ENCODE data around the gene TFG. TPM values are rescaled to one million over a fixed set of nuclear protein-coding genes. Genes with fewer than 3 reads are reported as not detected.

The TFG gene
- total and polyA plus RNA-seq, 2 of the 4 experiments (the other 2 are of a cell fraction): 47.7 to 165 TPM

- H2BK20ac ChIP-seq (ENCODE audit: low read depth, low read length): no peak overlapping the region
- no peak overlapping the region for H3K9ac ChIP-seq (ENCODE audit: low read depth, low read length)
- H3K4me3 ChIP-seq (ENCODE audit: insufficient read depth, low read depth, low read length): no peak overlapping the region
- no peak overlapping the region for H3K27ac ChIP-seq (ENCODE audit: insufficient read depth, low read length)
- WGBS, 2 experiments (ENCODE audit: extremely low coverage in 2 of 2, insufficient read length in 1 of 2): 100% methylated on average over 1 of the region's 4 CpGs; no CpG with 5 or more reads in 1 of the 2 experiments
- POLR2A ChIA-PET (ENCODE audit: unreplicated experiment): no interaction called here
- no TSS peak for BruUV-seq (replicated peaks)
- no peak overlapping the region for H3K4me2 ChIP-seq (ENCODE audit: low read depth, low read length)
- no peak overlapping the region for H3K18ac ChIP-seq (ENCODE audit: low read depth, low read length)
- TF ChIP-seq RFX5 (IDR thresholded peaks at IDR 0.05; ENCODE audit: low read depth, low read length): no peak
- TF ChIP-seq FOS (IDR thresholded peaks at IDR 0.05; ENCODE audit: low read depth, low read length): no peak
- no peak for TF ChIP-seq RAD21 (IDR thresholded peaks at IDR 0.05; ENCODE audit: low read length)
- TF ChIP-seq MXI1 (IDR thresholded peaks at IDR 0.05; ENCODE audit: borderline replicate concordance, low read depth, low read length): no peak
- TF ChIP-seq MAFK (IDR thresholded peaks at IDR 0.05; ENCODE audit: low read depth, low read length): no peak
- intact Hi-C loops (cut with micrococcal nuclease) (loop anchor here (10.0 kb wide), 1 partner anchor 333 kb away; no protein-coding TSS in a partner anchor), in situ Hi-C loops (cut with MboI; ENCODE audit: low sequenced_read_pairs) (no loop called here), dilution Hi-C loops (cut with HindIII; ENCODE audit: low sequenced_read_pairs, unreplicated experiment) (no loop called here)
- no peak overlapping the region for H3K23ac ChIP-seq (ENCODE audit: low read depth, low read length)
- no peak for ATAC-seq (ENCODE audit: low read depth)
- H4K5ac ChIP-seq (ENCODE audit: low read depth, low read length): no peak overlapping the region
- no peak for DNase-seq
- H2AFZ ChIP-seq (replicated peaks; ENCODE audit: low read length, poor library complexity): no peak overlapping the region
- CTCF ChIA-PET: no interaction called here
- peaks cover 29% of the 10 kb centered on the region for H3K36me3 ChIP-seq (ENCODE audit: control insufficient read depth, insufficient read depth, low read length)
- peaks cover 9% of the 10 kb centered on the region for H3K9me1 ChIP-seq (ENCODE audit: insufficient read depth, low read length)
- no peaks in the 10 kb centered on the region for H3K27me3 ChIP-seq (ENCODE audit: control insufficient read depth, insufficient read depth, low read length)
- H3K56ac ChIP-seq (ENCODE audit: extremely low read depth, insufficient read depth, low read length): no peak overlapping the region
- H4K91ac ChIP-seq (ENCODE audit: insufficient read depth, low read depth, low read length): no peak overlapping the region
- no peak overlapping the region for H2AK9ac ChIP-seq (replicated peaks; ENCODE audit: low read depth, low read length, poor library complexity)
- H4K8ac ChIP-seq (ENCODE audit: low read depth in 2 of 2, low read length in 2 of 2): no peak overlapping the region
- peaks cover 63% of the 10 kb centered on the region for H4K20me1 ChIP-seq (ENCODE audit: insufficient read depth, low read length)
- H3K4ac ChIP-seq (ENCODE audit: low read depth, low read length): no peak overlapping the region
- H2BK15ac ChIP-seq (ENCODE audit: low read depth, low read length): no peak overlapping the region
- no peak overlapping the region for H2AK5ac ChIP-seq (ENCODE audit: low read depth, low read length)
- peaks cover 9 to 48% of the 10 kb centered on the region in 2 experiments for H3K79me1 ChIP-seq (ENCODE audit: low read depth in 1 of 2, low read length in 2 of 2)
- no peak overlapping the region for H2BK120ac ChIP-seq (ENCODE audit: low read depth, low read length)
- no peaks in the 10 kb centered on the region for H3K9me3 ChIP-seq (ENCODE audit: control insufficient read depth, insufficient read depth, low read length)
- no peak overlapping the region for H2BK5ac ChIP-seq (ENCODE audit: low read depth, low read length, poor library complexity, severe bottlenecking)
- H3K4me1 ChIP-seq (ENCODE audit: control insufficient read depth, insufficient read depth, low read length): peaks cover 5% of the 10 kb centered on the region; the same call in 1 of the 2 replicates
- no peak overlapping the region for H3K14ac ChIP-seq (replicated peaks; ENCODE audit: low read depth, low read length)
Measured at GRCh38 chr3:100717637-100718487, 8.6 kb downstream of the TFG start.

All from IMR-90 (cell line).